DMS79 treated with DMSO at 0.1 percent for 48 hours (cell line): ENCODE data around the gene MICALL1.
"Not testable (repeated sequence)": the region's sequence is repeated elsewhere in the genome, so short reads cannot be mapped to it uniquely, and the experiment has no call there.

Source experiments
- DNase-seq: peaks from one replicate; lab custom pipeline; 2025; lab: John Stamatoyannopoulos, UW

The MICALL1 gene

GRCh38 chr22:37957232-37957631 lies 51.1 kb downstream of the MICALL1 start:
- no peak for DNase-seq

- no peak for DNase-seq
These were observed 53.2 kb downstream of the MICALL1 start for GRCh38 chr22:37959231-37959825.

GRCh38 chr22:37961062-37961461 lies 55.0 kb downstream of the MICALL1 start:
- no peak for DNase-seq

GRCh38 chr22:37965940-37966664 lies 60.0 kb downstream of the MICALL1 start:
- no peak for DNase-seq

- no peak for DNase-seq
These were observed 61.0 kb downstream of the MICALL1 start for GRCh38 chr22:37967147-37967546.

- no peak for DNase-seq
These were observed 61.7 kb downstream of the MICALL1 start for GRCh38 chr22:37967637-37968451.

GRCh38 chr22:37968452-37969251 lies 62.6 kb downstream of the MICALL1 start:
- no peak for DNase-seq

GRCh38 chr22:37970864-37971263 lies 64.8 kb downstream of the MICALL1 start:
- no peak for DNase-seq

GRCh38 chr22:37971475-37972434 lies 65.7 kb downstream of the MICALL1 start:
- no peak for DNase-seq

GRCh38 chr22:37972527-37972926 lies 66.4 kb downstream of the MICALL1 start:
- peak; percentile 2 for DNase-seq

GRCh38 chr22:37973271-37974170 lies 67.4 kb downstream of the MICALL1 start:
- no peak for DNase-seq

- DNase-seq = no peak
These were observed 69.1 kb downstream of the MICALL1 start for GRCh38 chr22:37975153-37975552.

- not testable (repeated sequence) for DNase-seq
These were observed 69.9 kb downstream of the MICALL1 start for GRCh38 chr22:37976022-37976421.

- DNase-seq = no peak
These were observed 70.5 kb downstream of the MICALL1 start for GRCh38 chr22:37976547-37976946.

GRCh38 chr22:37979782-37980181 lies 73.7 kb downstream of the MICALL1 start:
- DNase-seq = no peak

GRCh38 chr22:37981282-37982011 lies 75.3 kb downstream of the MICALL1 start:
- DNase-seq = no peak

GRCh38 chr22:37982151-37982785 lies 76.2 kb downstream of the MICALL1 start:
- no peak for DNase-seq
